Mucosa of rectum (tissue), 2 donors: ENCODE measurements around the gene ITPR1.

Experiments
- H3K27ac ChIP-seq, 2 donors: one replicate each; pipeline ENCODE4 v1.7.0; 2013; ENCODE audit warnings: inconsistent platforms in 2 of 2, low read depth in 2 of 2, low read length in 2 of 2
- H3K27me3 ChIP-seq, 2 donors: one replicate each; pipeline ENCODE4 v1.7.0; 2013; ENCODE audit warnings: low read length in 2 of 2; ENCODE audit not compliant: control insufficient read depth in 2 of 2, insufficient read depth in 2 of 2
- H3K36me3 ChIP-seq, 2 donors: one replicate each; pipeline ENCODE4 v1.7.0; 2013; ENCODE audit warnings: low read length in 2 of 2; ENCODE audit not compliant: control insufficient read depth in 2 of 2, insufficient read depth in 2 of 2
- H3K4me1 ChIP-seq, 2 donors: one replicate each; pipeline ENCODE4 v1.7.0; 2013; ENCODE audit warnings: low read length in 2 of 2, mild to moderate bottlenecking in 1 of 2; ENCODE audit not compliant: control insufficient read depth in 2 of 2, insufficient read depth in 2 of 2
- H3K4me3 ChIP-seq, 2 donors: one replicate each; pipeline ENCODE4 v1.7.0; 2013; ENCODE audit warnings: low read length in 2 of 2
- H3K9ac ChIP-seq, 2 donors: one replicate each; pipeline ENCODE4 v1.7.0; 2013; ENCODE audit warnings: low read length in 2 of 2, low read depth in 1 of 2, mild to moderate bottlenecking in 1 of 2
- H3K9me3 ChIP-seq, 2 donors: one replicate each; pipeline ENCODE4 v1.7.0; 2013; ENCODE audit warnings: low read length in 2 of 2; ENCODE audit not compliant: control insufficient read depth in 2 of 2
- donor health status: healthy.
- donor health status: Normal muscosa, but diverticular disease.

ITPR1 gene

GRCh38 chr3:4835616-4836043 is 342.5 kb downstream of the ITPR1 start:
- Histone ChIP-seq H3K4me1 (peaks cover 4 to 7% of the 10 kb centered on the region in 2 donors), H3K27me3 (no peaks in the 10 kb centered on the region), H3K9me3 (no peaks in the 10 kb centered on the region), H3K27ac (no peak overlapping the region), H3K4me3 (no peak overlapping the region), H3K9ac (no peak overlapping the region), H3K36me3 (no peaks in the 10 kb centered on the region)

DNA sequence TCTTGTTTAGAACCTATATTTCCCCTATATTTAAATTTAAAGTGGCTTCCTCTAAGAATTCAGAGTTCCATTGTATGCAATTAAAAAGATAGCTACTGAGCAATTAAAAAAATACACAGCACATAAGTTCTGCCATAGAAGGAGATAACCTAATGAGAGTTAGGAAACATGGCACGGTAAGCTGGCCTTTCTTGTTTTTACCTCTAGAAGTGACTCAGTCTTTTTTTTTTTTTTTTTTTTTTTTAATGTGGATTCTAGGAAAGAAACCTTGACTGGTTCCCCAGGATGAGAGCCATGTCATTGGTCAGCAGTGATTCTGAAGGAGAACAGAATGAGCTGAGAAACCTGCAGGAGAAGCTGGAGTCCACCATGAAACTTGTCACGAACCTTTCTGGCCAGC is 343.4 kb downstream of the ITPR1 start:
- H3K36me3 ChIP-seq: no peaks in the 10 kb centered on the region

GRCh38 chr3:4837374-4837930 is 344.3 kb downstream of the ITPR1 start:
- Histone ChIP-seq H3K9me3 (no peaks in the 10 kb centered on the region), H3K36me3 (no peaks in the 10 kb centered on the region), H3K27ac (no peak overlapping the region), H3K4me1 (no peaks in the 10 kb centered on the region), H3K4me3 (no peak overlapping the region), H3K27me3 (no peaks in the 10 kb centered on the region), H3K9ac (no peak overlapping the region)

More for the DNA sequence above, 343.4 kb downstream of the ITPR1 start:
- H3K9me3 ChIP-seq: no peaks in the 10 kb centered on the region
- H3K27ac ChIP-seq: no peak overlapping the region
- no peaks in the 10 kb centered on the region for H3K27me3 ChIP-seq
- no peak overlapping the region for H3K9ac ChIP-seq
- H3K4me1 ChIP-seq: peaks cover 3 to 4% of the 10 kb centered on the region in 2 donors
- H3K4me3 ChIP-seq: no peak overlapping the region

GRCh38 chr3:4838621-4839022 is 345.5 kb downstream of the ITPR1 start:
- no peak overlapping the region for H3K9ac ChIP-seq
- H3K4me1 ChIP-seq: no peaks in the 10 kb centered on the region
- no peak overlapping the region for H3K4me3 ChIP-seq
- H3K27ac ChIP-seq: no peak overlapping the region
- no peaks in the 10 kb centered on the region for H3K27me3 ChIP-seq
- H3K36me3 ChIP-seq: no peaks in the 10 kb centered on the region
- no peaks in the 10 kb centered on the region for H3K9me3 ChIP-seq

GRCh38 chr3:4839278-4839677 is 346.1 kb downstream of the ITPR1 start:
- no peaks in the 10 kb centered on the region for H3K9me3 ChIP-seq
- no peaks in the 10 kb centered on the region for H3K36me3 ChIP-seq
- no peaks in the 10 kb centered on the region for H3K4me1 ChIP-seq
- no peak overlapping the region for H3K9ac ChIP-seq
- H3K27me3 ChIP-seq: no peaks in the 10 kb centered on the region
- no peak overlapping the region for H3K27ac ChIP-seq
- H3K4me3 ChIP-seq: no peak overlapping the region

DNA sequence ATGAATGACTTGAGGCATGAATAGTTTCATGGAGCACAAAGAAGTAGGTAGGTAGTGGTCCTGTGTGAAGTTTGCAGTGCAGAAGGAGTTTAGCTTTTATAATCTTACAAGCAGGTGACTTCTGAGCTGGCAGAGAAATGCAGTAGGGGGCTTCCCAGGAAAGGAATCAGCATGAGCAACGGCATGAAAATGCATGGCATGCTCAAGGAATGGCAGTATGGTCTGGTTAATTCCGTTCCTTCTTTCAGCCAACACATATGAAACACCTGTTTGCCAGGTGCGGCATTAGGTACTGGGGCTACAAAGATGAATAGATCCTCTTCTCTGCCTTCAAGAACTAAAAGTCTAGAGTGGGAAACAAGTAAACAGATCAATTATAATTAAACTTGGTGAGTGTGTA is 348.1 kb downstream of the ITPR1 start:
- H3K27ac ChIP-seq: no peak overlapping the region
- no peak overlapping the region for H3K9ac ChIP-seq
- no peaks in the 10 kb centered on the region for H3K4me1 ChIP-seq
- H3K4me3 ChIP-seq: no peak overlapping the region
- H3K27me3 ChIP-seq: no peaks in the 10 kb centered on the region
- no peaks in the 10 kb centered on the region for H3K36me3 ChIP-seq
- H3K9me3 ChIP-seq: no peaks in the 10 kb centered on the region

DNA sequence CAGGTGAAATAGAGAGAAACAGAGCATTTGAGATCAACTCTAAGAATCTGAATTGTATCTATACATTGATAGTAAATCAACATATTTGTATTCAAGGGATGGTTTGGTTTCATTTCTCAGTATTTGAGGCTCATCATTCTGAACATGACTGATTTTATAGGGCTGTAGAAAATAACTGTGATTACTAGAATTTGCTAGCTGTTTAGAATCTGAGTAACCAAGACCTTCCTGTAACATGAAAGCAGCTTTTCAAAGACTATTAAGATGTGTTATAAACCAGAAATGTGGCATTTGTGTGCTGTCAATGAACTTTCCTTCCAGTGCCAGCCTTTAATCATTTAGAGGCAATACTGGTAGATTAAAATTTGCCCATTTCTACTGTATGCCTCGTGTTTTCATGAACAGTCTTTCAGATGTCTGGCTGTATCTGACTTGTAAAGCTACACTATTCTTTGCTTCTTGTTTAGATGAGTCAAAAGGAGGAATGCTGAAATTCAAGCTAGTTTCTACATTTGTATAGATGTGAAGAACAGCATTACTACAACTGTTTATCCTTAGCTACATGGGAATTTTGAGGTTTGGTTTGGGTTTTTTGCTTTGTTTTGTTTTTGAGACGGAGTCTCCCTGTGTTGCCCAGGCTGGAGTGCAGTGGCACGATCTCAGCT is 348.8 kb downstream of the ITPR1 start:
- no peak overlapping the region for H3K4me3 ChIP-seq
- no peaks in the 10 kb centered on the region for H3K4me1 ChIP-seq
- no peaks in the 10 kb centered on the region for H3K36me3 ChIP-seq
- no peaks in the 10 kb centered on the region for H3K27me3 ChIP-seq
- H3K9me3 ChIP-seq: no peaks in the 10 kb centered on the region
- no peak overlapping the region for H3K9ac ChIP-seq
- no peak overlapping the region for H3K27ac ChIP-seq

GRCh38 chr3:4843619-4844018 is 350.5 kb downstream of the ITPR1 start:
- Histone ChIP-seq H3K4me1 (no peaks in the 10 kb centered on the region), H3K36me3 (no peaks in the 10 kb centered on the region), H3K9me3 (no peaks in the 10 kb centered on the region), H3K27me3 (no peaks in the 10 kb centered on the region), H3K27ac (no peak overlapping the region), H3K4me3 (no peak overlapping the region), H3K9ac (no peak overlapping the region)

DNA sequence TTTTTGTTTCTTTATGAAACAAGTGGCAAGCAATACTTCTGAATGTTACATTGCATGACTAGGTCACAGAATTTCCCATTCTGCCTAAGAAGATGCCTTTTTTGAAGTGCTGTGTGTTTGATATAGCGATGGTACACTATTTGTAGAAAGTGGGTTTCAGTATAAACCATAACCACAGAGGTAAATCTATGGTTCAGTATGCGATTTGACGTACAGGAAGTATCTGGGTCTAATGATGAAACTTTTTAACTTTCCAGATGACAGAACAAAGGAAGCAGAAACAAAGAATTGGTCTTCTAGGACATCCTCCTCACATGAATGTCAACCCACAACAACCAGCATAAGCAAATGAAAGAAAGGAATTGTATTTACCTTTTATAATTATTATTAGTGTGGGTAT is 352.7 kb downstream of the ITPR1 start:
- Histone ChIP-seq H3K27ac (peak overlapping the region in 1 of 2 donors; percentile 2), H3K36me3 (no peaks in the 10 kb centered on the region), H3K27me3 (no peaks in the 10 kb centered on the region), H3K4me3 (no peak overlapping the region), H3K9ac (no peak overlapping the region), H3K9me3 (no peaks in the 10 kb centered on the region), H3K4me1 (no peaks in the 10 kb centered on the region)

GRCh38 chr3:4846543-4846942 is 353.4 kb downstream of the ITPR1 start:
- H3K27me3 ChIP-seq: no peaks in the 10 kb centered on the region
- no peaks in the 10 kb centered on the region for H3K4me1 ChIP-seq
- no peak overlapping the region for H3K4me3 ChIP-seq
- no peaks in the 10 kb centered on the region for H3K36me3 ChIP-seq
- H3K9ac ChIP-seq: no peak overlapping the region
- no peak overlapping the region for H3K27ac ChIP-seq
- no peaks in the 10 kb centered on the region for H3K9me3 ChIP-seq
